GM19023 (cell line): Measurements from ENCODE around the gene EDARADD.
A peak's percentile ranks its signal among the peaks of the same experiment; 100 is the strongest.

Source experiments
- ATAC-seq: cut with Tn5 transposase; IDR thresholded peaks from one replicate; pipeline ENCODE4 v1.9.1; 2021; ENCODE audit warnings: mild to moderate bottlenecking, moderate library complexity; ENCODE audit not compliant: unreplicated experiment

The EDARADD gene

GRCh38 chr1:236391008-236391407 lies 3.1 kb upstream of the EDARADD start:
- ATAC-seq, result no peak

GRCh38 chr1:236392182-236392581 lies 1.9 kb upstream of the EDARADD start:
- no peak for ATAC-seq

GRCh38 chr1:236394879-236395229 lies 768 bp downstream of the EDARADD start:
- ATAC-seq, result peak; percentile 17

GRCh38 chr1:236395230-236395946 lies 1.3 kb downstream of the EDARADD start:
- peak; percentile 74 for ATAC-seq

- no peak for ATAC-seq
Measured at GRCh38 chr1:236395947-236396664, 2.0 kb downstream of the EDARADD start.

- no peak for ATAC-seq
Measured at GRCh38 chr1:236396665-236397043, 2.6 kb downstream of the EDARADD start.

- no peak for ATAC-seq
Measured at GRCh38 chr1:236397173-236397759, 3.2 kb downstream of the EDARADD start.

GRCh38 chr1:236398538-236398937 lies 4.5 kb downstream of the EDARADD start:
- ATAC-seq, result no peak

- no peak for ATAC-seq
Measured at GRCh38 chr1:236400061-236400603, 6.0 kb downstream of the EDARADD start.

- no peak for ATAC-seq
Measured at GRCh38 chr1:236401698-236402097, 7.6 kb downstream of the EDARADD start.

GRCh38 chr1:236403905-236404696 lies 10.0 kb downstream of the EDARADD start:
- ATAC-seq, result no peak

- no peak for ATAC-seq
Measured at GRCh38 chr1:236407059-236407458, 13.0 kb downstream of the EDARADD start.

- ATAC-seq, result no peak
Measured at GRCh38 chr1:236413688-236414087, 19.6 kb downstream of the EDARADD start.

- ATAC-seq, result no peak
Measured at GRCh38 chr1:236416165-236416564, 22.1 kb downstream of the EDARADD start.

GRCh38 chr1:236417336-236417735 lies 23.2 kb downstream of the EDARADD start:
- no peak for ATAC-seq

GRCh38 chr1:236419502-236419901 lies 25.4 kb downstream of the EDARADD start:
- no peak for ATAC-seq

GRCh38 chr1:236421022-236421421 lies 26.9 kb downstream of the EDARADD start:
- no peak for ATAC-seq

GRCh38 chr1:236421850-236422516 lies 27.9 kb downstream of the EDARADD start:
- no peak for ATAC-seq

GRCh38 chr1:236422517-236422876 lies 28.4 kb downstream of the EDARADD start:
- ATAC-seq, result no peak

- ATAC-seq, result peak; percentile 95
Measured at GRCh38 chr1:236425031-236425663, 31.1 kb downstream of the EDARADD start.
